Right renal cortex interstitium (tissue), 3 donors: Measurements from ENCODE around the gene OTOG. TPM values are rescaled to one million over a fixed set of nuclear protein-coding genes. Genes with fewer than 3 reads are reported as not detected.

Experiments used
- DNase-seq, 3 donors: peaks; one replicate each; pipeline ENCODE4 v3.0.0-alpha.2; 2013; ENCODE audit warnings: low read depth in 3 of 3, low spot score in 2 of 3
- polyA plus RNA-seq, 3 donors: library from polyadenylated mRNA; unstranded; fragments of 120-200 nt; gene quantifications; one replicate each; pipeline ENCODE4 v1.2.1, GENCODE V29; 2013; ENCODE audit not compliant: insufficient read length in 3 of 3

The OTOG gene
- under 1 TPM; 0.18 to 0.76 (median 0.62) TPM for polyA plus RNA-seq

GRCh38 chr11:17547051-17547577 is at the start of gene OTOG:
Gene OTOG (plus strand): TSS chr11:17547259. CDS start chr11:17547373, 114 bp downstream.
- no peak for DNase-seq

GRCh38 chr11:17498058-17498457 is 49.0 kb upstream of the OTOG start:
- no peak for DNase-seq

- DNase-seq, result no peak
These were observed 48.6 kb upstream of the OTOG start for GRCh38 chr11:17498475-17498874.

- DNase-seq, result no peak
These were observed 46.4 kb upstream of the OTOG start for GRCh38 chr11:17500673-17501072.

GRCh38 chr11:17502630-17503029 is 44.4 kb upstream of the OTOG start:
- DNase-seq, result no peak

- DNase-seq, result peak in 1 of 3 donors; percentile 45
These were observed 42.5 kb upstream of the OTOG start for GRCh38 chr11:17504330-17505107.

GRCh38 chr11:17505146-17505545 is 41.9 kb upstream of the OTOG start:
- no peak for DNase-seq

GRCh38 chr11:17506314-17506713 is 40.7 kb upstream of the OTOG start:
- no peak for DNase-seq

GRCh38 chr11:17506942-17507341 is 40.1 kb upstream of the OTOG start:
- no peak for DNase-seq

- DNase-seq, result no peak
These were observed 39.3 kb upstream of the OTOG start for GRCh38 chr11:17507773-17508172.

GRCh38 chr11:17508306-17508705 is 38.8 kb upstream of the OTOG start:
- DNase-seq, result no peak

GRCh38 chr11:17508791-17509190 is 38.3 kb upstream of the OTOG start:
- DNase-seq, result no peak

- DNase-seq, result no peak
These were observed 36.4 kb upstream of the OTOG start for GRCh38 chr11:17510507-17511206.

- DNase-seq, result no peak
These were observed 35.5 kb upstream of the OTOG start for GRCh38 chr11:17511571-17511970.

GRCh38 chr11:17512101-17512500 is 35.0 kb upstream of the OTOG start:
- DNase-seq, result no peak

- DNase-seq, result no peak
These were observed 33.2 kb upstream of the OTOG start for GRCh38 chr11:17513853-17514252.

- no peak for DNase-seq
These were observed 32.6 kb upstream of the OTOG start for GRCh38 chr11:17514476-17514875.

- DNase-seq, result no peak
These were observed 31.4 kb upstream of the OTOG start for GRCh38 chr11:17515443-17516176.

GRCh38 chr11:17516551-17517150 is 30.4 kb upstream of the OTOG start:
- no peak for DNase-seq

GRCh38 chr11:17517186-17517585 is 29.9 kb upstream of the OTOG start:
- DNase-seq, result no peak

GRCh38 chr11:17518366-17518765 is 28.7 kb upstream of the OTOG start:
- DNase-seq, result no peak
